H9 (cell line): ENCODE data around the gene BATF. TPM values are rescaled to one million over a fixed set of nuclear protein-coding genes. Genes with fewer than 3 reads are reported as not detected.
A peak's percentile ranks its signal among the peaks of the same experiment; 100 is the strongest.

Source experiments
- DNase-seq: peaks from one replicate; pipeline ENCODE4 v3.0.0-alpha.2; 2017
- H2AFZ ChIP-seq: one replicate; pipeline ENCODE4 v1.6.1; 2013; ENCODE audit warnings: mild to moderate bottlenecking, low read length, control low read depth, moderate library complexity
- H2AK5ac ChIP-seq: 2 replicates; pipeline ENCODE4 v1.6.1; 2013; ENCODE audit warnings: low read length, control low read depth, mixed read lengths; ENCODE audit not compliant: insufficient read length
- H2BK120ac ChIP-seq: one replicate; pipeline ENCODE4 v1.6.1; 2013; ENCODE audit warnings: low read depth, mild to moderate bottlenecking, low read length, control low read depth, inconsistent platforms; ENCODE audit not compliant: poor library complexity, severe bottlenecking
- H2BK12ac ChIP-seq: 2 replicates; pipeline ENCODE4 v1.6.1; 2013; ENCODE audit warnings: low read length, control low read depth, mixed read lengths, low read depth; ENCODE audit not compliant: insufficient read length
- H2BK15ac ChIP-seq: 2 replicates; pipeline ENCODE4 v1.6.1; 2013; ENCODE audit warnings: low read depth, low read length, control low read depth
- H2BK20ac ChIP-seq: one replicate; pipeline ENCODE4 v1.6.1; 2013; ENCODE audit warnings: low read depth, mild to moderate bottlenecking, low read length, control low read depth, inconsistent platforms; ENCODE audit not compliant: poor library complexity, severe bottlenecking
- H2BK5ac ChIP-seq: 2 replicates; pipeline ENCODE4 v1.6.1; 2013; ENCODE audit warnings: low read length, control low read depth, mixed read lengths; ENCODE audit not compliant: insufficient read length
- H3K14ac ChIP-seq: 2 replicates; pipeline ENCODE4 v1.6.1; 2013; ENCODE audit warnings: low read length, control low read depth; ENCODE audit not compliant: insufficient read depth
- H3K18ac ChIP-seq: 2 replicates; pipeline ENCODE4 v1.6.1; 2013; ENCODE audit warnings: low read depth, mild to moderate bottlenecking, mixed read lengths, low read length, control low read depth; ENCODE audit not compliant: insufficient read length
- H3K23ac ChIP-seq: 2 replicates; pipeline ENCODE4 v1.6.1; 2013; ENCODE audit warnings: low read length, control low read depth, mixed read lengths, low read depth; ENCODE audit not compliant: insufficient read length
- H3K23me2 ChIP-seq: 2 replicates; pipeline ENCODE4 v1.6.1; 2013; ENCODE audit warnings: low read depth, mild to moderate bottlenecking, mixed read lengths, low read length, control low read depth; ENCODE audit not compliant: insufficient read length, poor library complexity, severe bottlenecking
- H3K27ac ChIP-seq: 2 replicates; pipeline ENCODE4 v1.5.1; 2013; ENCODE audit warnings: low read length, control low read depth, mixed read lengths, low read depth; ENCODE audit not compliant: insufficient read length
- H3K27me3 ChIP-seq: 2 replicates; pipeline ENCODE4 v1.6.1; 2013; ENCODE audit warnings: low read length, control low read depth, inconsistent platforms; ENCODE audit not compliant: insufficient read depth
- H3K4ac ChIP-seq: 2 replicates; pipeline ENCODE4 v1.6.1; 2013; ENCODE audit warnings: low read depth, mild to moderate bottlenecking, control low read depth, inconsistent platforms, low read length, moderate library complexity
- H3K4me1 ChIP-seq: 2 replicates; pipeline ENCODE4 v1.6.1; 2013; ENCODE audit warnings: low read length, control low read depth, inconsistent platforms; ENCODE audit not compliant: insufficient read depth
- H3K4me2 ChIP-seq: 2 replicates; pipeline ENCODE4 v1.6.1; 2013; ENCODE audit warnings: low read length, control low read depth, mixed read lengths; ENCODE audit not compliant: insufficient read length, insufficient read depth
- H3K56ac ChIP-seq: 2 replicates; pipeline ENCODE4 v1.6.1; 2013; ENCODE audit warnings: low read depth, mild to moderate bottlenecking, mixed read lengths, low read length, control low read depth; ENCODE audit not compliant: insufficient read length
- H3K79me1 ChIP-seq: 2 replicates; pipeline ENCODE4 v1.6.1; 2013; ENCODE audit warnings: low read depth, mild to moderate bottlenecking, moderate library complexity, low read length, control low read depth, inconsistent platforms; ENCODE audit not compliant: insufficient read depth, poor library complexity, severe bottlenecking
- H3K79me2 ChIP-seq: 2 replicates; pipeline ENCODE4 v1.6.1; 2013; ENCODE audit warnings: low read length, control low read depth, inconsistent platforms; ENCODE audit not compliant: insufficient read depth
- H3K9ac ChIP-seq: 2 replicates; pipeline ENCODE4 v1.6.1; 2013; ENCODE audit warnings: low read length, control low read depth, mixed read lengths; ENCODE audit not compliant: insufficient read length; ENCODE audit errors: extremely low read depth
- H3K9me3 ChIP-seq: one replicate; pipeline ENCODE4 v1.6.1; 2013; ENCODE audit warnings: low read depth, low read length, inconsistent platforms; ENCODE audit not compliant: control insufficient read depth
- H3T11ph ChIP-seq: one replicate; pipeline ENCODE4 v1.6.1; 2013; ENCODE audit warnings: mild to moderate bottlenecking, low read length, control low read depth, inconsistent platforms
- H4K20me1 ChIP-seq: one replicate; pipeline ENCODE4 v1.6.1; 2013; ENCODE audit not compliant: control insufficient read depth, insufficient read length, insufficient read depth
- H4K5ac ChIP-seq: 2 replicates; pipeline ENCODE4 v1.6.1; 2013; ENCODE audit warnings: low read depth, mild to moderate bottlenecking, mixed read lengths, low read length, control low read depth; ENCODE audit not compliant: insufficient read length
- H4K8ac ChIP-seq: replicated peaks from 2 replicates; pipeline ENCODE4 v1.6.1; 2013; ENCODE audit warnings: low read length, control low read depth, mixed read lengths, low read depth; ENCODE audit not compliant: insufficient read length
- H4K91ac ChIP-seq: 2 replicates; pipeline ENCODE4 v1.6.1; 2013; ENCODE audit warnings: low read depth, mild to moderate bottlenecking, moderate library complexity, mixed read lengths, low read length, control low read depth; ENCODE audit not compliant: insufficient read length
- H3K27ac Mint-ChIP-seq, 3 experiments: 2 replicates in 2 of 3; 3 replicates in 1 of 3; pipeline ENCODE4 v1.8.0; 2020 to 2021; ENCODE audit warnings: mixed read lengths in 3 of 3, mild to moderate bottlenecking in 1 of 3, moderate library complexity in 1 of 3
- H3K27me3 Mint-ChIP-seq: 2 replicates; pipeline ENCODE4 v1.8.0; 2021; ENCODE audit warnings: low read depth, mild to moderate bottlenecking, moderate library complexity, mixed read lengths
- H3K36me3 Mint-ChIP-seq, 3 experiments: 2 replicates in 2 of 3; 3 replicates in 1 of 3; pipeline ENCODE4 v1.8.0; 2020 to 2021; ENCODE audit warnings: low read depth in 3 of 3, mixed read lengths in 3 of 3; ENCODE audit not compliant: insufficient read depth in 1 of 3
- H3K4me1 Mint-ChIP-seq, 2 experiments: 2 replicates each; pipeline ENCODE4 v1.8.0; 2020; ENCODE audit warnings: mixed read lengths in 2 of 2
- H3K4me3 Mint-ChIP-seq, 2 experiments: 2 replicates in 1 of 2; 3 replicates in 1 of 2; pipeline ENCODE4 v1.8.0; 2020 to 2021; ENCODE audit warnings: mild to moderate bottlenecking in 2 of 2, mixed read lengths in 2 of 2, moderate library complexity in 1 of 2
- H3K9me3 Mint-ChIP-seq, 2 experiments: 2 replicates in 1 of 2; 3 replicates in 1 of 2; pipeline ENCODE4 v1.8.0; 2020; ENCODE audit warnings: mild to moderate bottlenecking in 2 of 2, mixed read lengths in 2 of 2, moderate library complexity in 1 of 2
- WGBS: extraction: QIAGEN DNeasy Blood & Tissue Kit; methylation state at CpG from one replicate; pipeline ENCODE4 v1.1.7; 2013; ENCODE audit warnings: missing lambda C conversion rate, low lambda C conversion rate, mixed read lengths; ENCODE audit not compliant: insufficient read length; ENCODE audit errors: extremely low coverage; 5-methylcytosine and 5-hydroxymethylcytosine counted together
- total RNA-seq: library from RNA; stranded (reverse); gene quantifications from 2 replicates; pipeline ENCODE4 v1.2.1, GENCODE V29; 2021
- TF ChIP-seq, protein P1 (sequence below): fragments of 200-600 bp; sonication (generic); conservative IDR thresholded peaks from 3 replicates; pipeline ENCODE4 v1.8.0; 2021; ENCODE audit warnings: antibody characterized with exemption, mild to moderate bottlenecking

The BATF gene
- total RNA-seq, 1 experiment from 2014 or later, result not detected

DNA sequence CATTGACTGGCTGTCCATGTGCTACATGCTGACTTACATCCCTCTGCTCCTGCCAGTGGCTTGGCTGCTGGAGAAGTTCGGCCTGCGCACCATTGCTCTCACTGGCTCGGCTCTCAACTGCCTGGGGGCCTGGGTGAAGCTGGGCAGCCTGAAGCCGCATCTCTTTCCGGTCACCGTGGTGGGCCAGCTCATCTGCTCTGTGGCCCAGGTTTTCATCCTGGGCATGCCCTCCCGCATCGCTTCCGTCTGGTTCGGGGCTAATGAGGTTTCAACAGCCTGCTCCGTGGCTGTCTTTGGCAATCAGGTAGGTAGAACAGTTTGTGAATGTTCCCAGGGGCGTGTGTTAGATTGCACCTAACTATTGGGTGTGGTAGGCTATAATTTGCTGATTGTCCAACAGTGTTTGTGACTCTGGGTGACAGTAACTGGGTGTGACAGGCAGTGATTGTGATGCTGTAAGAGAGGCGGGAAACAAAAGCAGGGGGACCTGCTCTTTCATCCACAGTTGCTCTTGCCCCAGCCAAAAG is 57.1 kb downstream of the BATF start:
- no peak overlapping the region for H2AK5ac ChIP-seq
- H4K5ac ChIP-seq, result no peak overlapping the region
- H3K4me1 ChIP-seq, result peaks cover 6% of the 10 kb centered on the region
- no peaks in the 10 kb centered on the region for H3K79me1 ChIP-seq
- Mint-ChIP-seq H3K27me3 (peaks cover 7% of the 10 kb centered on the region), H3K4me1 (peaks cover 12 to 15% of the 10 kb centered on the region in 2 experiments; a peak in 3 of 4 replicates), H3K36me3 (no peaks in the 10 kb centered on the region), H3K4me3 (peak overlapping the region; percentile 82 to 90), H3K9me3 (no peaks in the 10 kb centered on the region; a peak in 1 of 5 replicates), H3K27ac (no peak overlapping the region)
- H2BK12ac ChIP-seq, result no peak overlapping the region
- H3K4me2 ChIP-seq, result peak overlapping the region; percentile 86
- no peak overlapping the region for H3T11ph ChIP-seq
- no peak overlapping the region for H3K56ac ChIP-seq
- H3K4ac ChIP-seq, result no peak overlapping the region
- no CpG with 5 or more reads among the region's 13 CpGs for WGBS
- no peak overlapping the region for H2BK120ac ChIP-seq
- no peak overlapping the region for H3K27ac ChIP-seq
- no peak overlapping the region for H2AFZ ChIP-seq
- H3K23me2 ChIP-seq, result peaks cover 14% of the 10 kb centered on the region
- H2BK20ac ChIP-seq, result no peak overlapping the region
- H3K14ac ChIP-seq, result no peak overlapping the region
- H2BK15ac ChIP-seq, result no peak overlapping the region
- TF ChIP-seq, protein P1, sequence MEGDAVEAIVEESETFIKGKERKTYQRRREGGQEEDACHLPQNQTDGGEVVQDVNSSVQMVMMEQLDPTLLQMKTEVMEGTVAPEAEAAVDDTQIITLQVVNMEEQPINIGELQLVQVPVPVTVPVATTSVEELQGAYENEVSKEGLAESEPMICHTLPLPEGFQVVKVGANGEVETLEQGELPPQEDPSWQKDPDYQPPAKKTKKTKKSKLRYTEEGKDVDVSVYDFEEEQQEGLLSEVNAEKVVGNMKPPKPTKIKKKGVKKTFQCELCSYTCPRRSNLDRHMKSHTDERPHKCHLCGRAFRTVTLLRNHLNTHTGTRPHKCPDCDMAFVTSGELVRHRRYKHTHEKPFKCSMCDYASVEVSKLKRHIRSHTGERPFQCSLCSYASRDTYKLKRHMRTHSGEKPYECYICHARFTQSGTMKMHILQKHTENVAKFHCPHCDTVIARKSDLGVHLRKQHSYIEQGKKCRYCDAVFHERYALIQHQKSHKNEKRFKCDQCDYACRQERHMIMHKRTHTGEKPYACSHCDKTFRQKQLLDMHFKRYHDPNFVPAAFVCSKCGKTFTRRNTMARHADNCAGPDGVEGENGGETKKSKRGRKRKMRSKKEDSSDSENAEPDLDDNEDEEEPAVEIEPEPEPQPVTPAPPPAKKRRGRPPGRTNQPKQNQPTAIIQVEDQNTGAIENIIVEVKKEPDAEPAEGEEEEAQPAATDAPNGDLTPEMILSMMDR, result no peak
- no peak overlapping the region for H4K8ac ChIP-seq
- H2BK5ac ChIP-seq, result no peak overlapping the region
- H3K9me3 ChIP-seq, result no peaks in the 10 kb centered on the region
- H4K20me1 ChIP-seq, result no peaks in the 10 kb centered on the region
- H3K18ac ChIP-seq, result no peak overlapping the region
- no peaks in the 10 kb centered on the region; the same call in 1 of the 2 replicates for H3K27me3 ChIP-seq
- no peak for DNase-seq
- H3K9ac ChIP-seq, result no peak overlapping the region
- H4K91ac ChIP-seq, result no peak overlapping the region
- no peaks in the 10 kb centered on the region for H3K79me2 ChIP-seq
- H3K23ac ChIP-seq, result no peak overlapping the region
